Uterus (tissue), 4 donors: ENCODE measurements around the gene LRRC72. TPM values are rescaled to one million over a fixed set of nuclear protein-coding genes. Genes with fewer than 3 reads are reported as not detected.

Experiments used
- DNase-seq, 2 donors: peaks; one replicate each; pipeline ENCODE4 v3.0.0-alpha.2; 2019 to 2020
- H3K27ac ChIP-seq, 2 donors: fragments of 200-600 bp; sonication (generic); 1 replicate in 1 of 2; 2 replicates in 1 of 2; pipeline ENCODE4 v1.5.1; 2016 to 2018
- H3K27me3 ChIP-seq, 2 donors: fragments of 200-600 bp; sonication (generic); one replicate each; pipeline ENCODE4 v1.5.1; 2018 to 2019; ENCODE audit warnings: control low read depth in 1 of 2
- H3K36me3 ChIP-seq, 2 donors: fragments of 200-600 bp; sonication (generic); one replicate each; pipeline ENCODE4 v1.5.1; 2019; ENCODE audit warnings: control low read depth in 1 of 2
- H3K4me1 ChIP-seq, 2 donors: fragments of 200-600 bp; sonication (generic); one replicate each; pipeline ENCODE4 v1.5.1; 2018 to 2019; ENCODE audit warnings: control low read depth in 1 of 2
- H3K4me3 ChIP-seq, 2 donors: fragments of 200-600 bp; sonication (generic); 1 replicate in 1 of 2; 2 replicates in 1 of 2; pipeline ENCODE4 v1.5.1; 2018 to 2019; ENCODE audit warnings: mild to moderate bottlenecking in 1 of 2
- H3K9me3 ChIP-seq, 2 donors: fragments of 200-600 bp; sonication (generic); one replicate each; pipeline ENCODE4 v1.5.1; 2019; ENCODE audit warnings: control low read depth in 1 of 2
- POLR2A ChIP-seq, 2 donors: fragments of 450-650 bp; IDR thresholded peaks; one replicate each; pipeline ENCODE4 v1.6.1; 2016; ENCODE audit warnings: antibody characterized with exemption in 2 of 2, mild to moderate bottlenecking in 1 of 2, moderate library complexity in 1 of 2
- intact Hi-C: fragments of 100-400 bp; cut with DNase I; formaldehyde crosslinking; loops from one replicate; pipeline ENCODE4 v1.15.1; 2023; ENCODE audit warnings: low total_unique reads
- total RNA-seq, 4 donors: library from RNA; depleted of rRNA in 3 of 4; stranded (reverse); fragments of >200 nt in 3 of 4; gene quantifications; one replicate each; pipeline versions ENCODE4 v1.1.0 to v1.2.4, GENCODE V29; 2014 to 2023
- TF ChIP-seq, protein P1 (sequence below), 4 experiments: fragments of 200-600 bp in 2 of 4; fragments of 450-650 bp in 2 of 4; sonication (generic) in 2 of 4; IDR thresholded peaks; one replicate each; pipeline ENCODE4 v1.5.1; 2016 to 2019; ENCODE audit warnings: antibody characterized with exemption in 4 of 4, mild to moderate bottlenecking in 2 of 4, moderate library complexity in 1 of 4
- donor health status: DM: yes; HTN: yes; CAD: no.

LRRC72 gene
- total RNA-seq, 4 donors from 2014 or later: not detected

DNA sequence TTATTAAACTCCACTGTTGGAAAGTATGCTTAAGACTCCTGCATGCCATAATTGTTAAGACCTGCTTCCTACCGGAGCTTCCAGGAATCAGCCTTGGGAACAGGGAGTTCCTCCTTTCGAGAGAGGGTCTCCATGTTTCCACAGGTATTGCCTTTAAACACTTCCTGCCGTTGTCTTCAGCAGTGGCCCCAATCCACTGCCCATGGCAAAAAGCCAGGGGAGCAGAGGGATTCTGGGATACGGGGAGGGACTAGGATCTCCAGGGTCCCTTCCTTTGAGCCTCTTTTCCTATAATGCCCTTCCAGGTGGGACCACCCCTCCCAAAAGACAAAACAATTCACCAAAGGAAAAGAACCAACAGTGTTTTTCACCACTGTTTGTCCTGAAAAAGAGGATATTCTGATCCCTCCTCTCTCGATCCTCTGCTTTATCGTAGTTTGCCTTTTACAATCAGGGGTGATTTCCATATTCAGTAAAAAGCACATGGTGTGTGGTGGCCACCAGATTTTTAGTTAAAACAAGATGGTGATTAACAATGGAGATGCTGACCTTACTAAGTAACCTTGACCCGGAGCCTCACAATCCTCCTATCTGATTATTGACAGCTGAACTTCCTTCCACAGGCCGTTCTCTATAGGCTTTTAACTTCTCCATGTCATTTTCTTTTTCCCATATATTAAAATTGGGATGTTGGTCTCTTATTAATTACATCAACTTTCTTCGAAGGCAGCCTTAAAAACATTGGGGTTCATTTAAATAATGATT lies 36.0 kb downstream of the LRRC72 start:
- TF ChIP-seq, protein P1, sequence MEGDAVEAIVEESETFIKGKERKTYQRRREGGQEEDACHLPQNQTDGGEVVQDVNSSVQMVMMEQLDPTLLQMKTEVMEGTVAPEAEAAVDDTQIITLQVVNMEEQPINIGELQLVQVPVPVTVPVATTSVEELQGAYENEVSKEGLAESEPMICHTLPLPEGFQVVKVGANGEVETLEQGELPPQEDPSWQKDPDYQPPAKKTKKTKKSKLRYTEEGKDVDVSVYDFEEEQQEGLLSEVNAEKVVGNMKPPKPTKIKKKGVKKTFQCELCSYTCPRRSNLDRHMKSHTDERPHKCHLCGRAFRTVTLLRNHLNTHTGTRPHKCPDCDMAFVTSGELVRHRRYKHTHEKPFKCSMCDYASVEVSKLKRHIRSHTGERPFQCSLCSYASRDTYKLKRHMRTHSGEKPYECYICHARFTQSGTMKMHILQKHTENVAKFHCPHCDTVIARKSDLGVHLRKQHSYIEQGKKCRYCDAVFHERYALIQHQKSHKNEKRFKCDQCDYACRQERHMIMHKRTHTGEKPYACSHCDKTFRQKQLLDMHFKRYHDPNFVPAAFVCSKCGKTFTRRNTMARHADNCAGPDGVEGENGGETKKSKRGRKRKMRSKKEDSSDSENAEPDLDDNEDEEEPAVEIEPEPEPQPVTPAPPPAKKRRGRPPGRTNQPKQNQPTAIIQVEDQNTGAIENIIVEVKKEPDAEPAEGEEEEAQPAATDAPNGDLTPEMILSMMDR (IDR thresholded peaks at IDR 0.05): no peak
- TF ChIP-seq POLR2A (IDR thresholded peaks at IDR 0.05): no peak
- Histone ChIP-seq H3K4me1 (no peaks in the 10 kb centered on the region), H3K4me3 (no peak overlapping the region), H3K27ac (no peak overlapping the region), H3K9me3 (no peaks in the 10 kb centered on the region), H3K36me3 (no peaks in the 10 kb centered on the region), H3K27me3 (no peaks in the 10 kb centered on the region)
- no peak for DNase-seq
- intact Hi-C loops: no loop called here

DNA sequence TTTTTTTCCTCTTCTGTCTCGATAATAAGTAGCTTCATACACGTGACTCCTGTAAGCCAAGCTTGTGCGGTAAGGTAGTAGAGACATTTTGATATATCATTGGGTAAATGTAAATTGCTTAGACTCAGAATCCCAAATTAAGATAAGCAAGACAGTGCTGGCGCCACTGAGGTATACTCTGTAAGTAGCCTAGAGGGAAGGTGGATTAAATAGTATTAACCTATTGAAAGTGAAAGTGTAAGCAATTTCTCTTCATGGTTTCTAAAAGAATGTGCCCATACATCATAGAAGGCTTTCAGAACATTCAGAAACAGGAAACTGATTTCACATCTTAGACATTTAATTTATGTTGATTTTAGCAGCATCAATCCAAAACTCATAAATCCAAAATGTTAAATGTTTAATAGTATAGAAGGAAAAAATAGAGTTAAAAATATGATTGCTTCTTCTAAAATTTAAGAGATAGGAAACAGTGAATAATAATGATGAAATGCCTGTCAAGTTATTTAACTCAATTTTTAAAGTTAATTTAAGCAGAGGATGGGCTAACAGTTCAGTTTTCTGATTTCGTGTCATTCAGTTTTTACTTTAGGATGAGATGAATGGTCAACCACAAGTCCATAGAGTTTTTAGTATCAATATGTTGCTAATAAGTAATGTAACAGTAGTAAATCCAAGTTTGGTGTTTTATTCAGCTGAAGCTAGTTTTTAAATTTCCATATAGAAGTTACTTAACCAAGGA lies 36.8 kb downstream of the LRRC72 start:
- no peaks in the 10 kb centered on the region for H3K4me1 ChIP-seq
- intact Hi-C loops: no loop called here
- H3K4me3 ChIP-seq: no peak overlapping the region
- DNase-seq: no peak
- no peaks in the 10 kb centered on the region for H3K27me3 ChIP-seq
- no peaks in the 10 kb centered on the region for H3K9me3 ChIP-seq
- TF ChIP-seq, protein P1 (IDR thresholded peaks at IDR 0.05): no peak
- TF ChIP-seq POLR2A (IDR thresholded peaks at IDR 0.05): no peak
- no peaks in the 10 kb centered on the region for H3K36me3 ChIP-seq
- H3K27ac ChIP-seq: no peak overlapping the region

DNA sequence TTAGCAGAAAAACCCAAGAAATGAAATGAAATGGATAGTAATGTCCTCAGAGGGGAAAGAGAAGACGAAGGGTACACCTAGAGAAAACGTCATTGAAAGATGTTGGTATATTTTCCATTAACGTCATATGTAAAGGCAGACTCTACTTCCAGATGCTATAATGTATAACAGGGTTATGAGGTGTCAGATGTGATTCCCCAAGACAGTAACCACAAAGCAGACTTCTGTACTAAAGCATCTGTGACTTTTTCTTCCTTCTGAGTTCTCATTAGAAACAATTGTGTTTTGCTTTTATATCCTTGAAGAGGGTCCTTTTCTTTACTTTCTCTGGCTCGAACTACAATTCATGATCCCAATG lies 37.4 kb downstream of the LRRC72 start:
- no peaks in the 10 kb centered on the region for H3K9me3 ChIP-seq
- no peaks in the 10 kb centered on the region for H3K27me3 ChIP-seq
- intact Hi-C loops: no loop called here

DNA sequence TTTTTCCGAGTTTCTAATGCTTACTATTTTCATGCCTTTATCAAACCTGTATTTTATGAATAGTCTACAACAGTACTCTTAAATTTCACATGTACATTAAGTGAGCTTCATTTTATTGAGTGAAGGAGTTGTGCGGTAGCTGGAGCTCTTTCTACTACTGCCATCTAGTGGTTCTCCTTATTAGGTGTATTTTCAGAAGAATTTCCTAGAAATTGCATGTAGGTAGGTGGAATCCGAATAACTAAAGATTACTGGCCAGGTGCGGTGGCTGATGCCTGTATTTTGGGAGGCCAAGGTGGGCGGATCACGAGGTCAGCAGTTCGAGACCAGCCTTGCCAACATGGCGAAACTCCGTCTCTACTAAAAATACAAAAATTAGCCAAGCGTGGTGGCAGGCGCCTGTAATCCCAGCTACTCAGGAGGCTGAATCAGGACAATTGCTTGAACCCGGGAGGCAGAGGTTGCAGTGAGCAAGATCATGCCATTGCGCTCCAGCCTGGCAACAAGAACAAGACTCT lies 38.3 kb downstream of the LRRC72 start:
- Histone ChIP-seq H3K4me1 (no peaks in the 10 kb centered on the region), H3K27me3 (no peaks in the 10 kb centered on the region), H3K4me3 (no peak overlapping the region), H3K36me3 (no peaks in the 10 kb centered on the region), H3K27ac (no peak overlapping the region), H3K9me3 (no peaks in the 10 kb centered on the region)
- intact Hi-C loops: no loop called here
- no peak for TF ChIP-seq POLR2A (IDR thresholded peaks at IDR 0.05)
- TF ChIP-seq, protein P1 (IDR thresholded peaks at IDR 0.05): peak; percentile 64 to 76 (median 67)
- DNase-seq: no peak

More for the DNA sequence above, 37.4 kb downstream of the LRRC72 start:
- TF ChIP-seq, protein P1 (IDR thresholded peaks at IDR 0.05): no peak
- TF ChIP-seq POLR2A (IDR thresholded peaks at IDR 0.05): no peak
- no peaks in the 10 kb centered on the region for H3K4me1 ChIP-seq
- no peak overlapping the region for H3K27ac ChIP-seq
- no peak for DNase-seq
- H3K4me3 ChIP-seq: no peak overlapping the region
- no peaks in the 10 kb centered on the region for H3K36me3 ChIP-seq

DNA sequence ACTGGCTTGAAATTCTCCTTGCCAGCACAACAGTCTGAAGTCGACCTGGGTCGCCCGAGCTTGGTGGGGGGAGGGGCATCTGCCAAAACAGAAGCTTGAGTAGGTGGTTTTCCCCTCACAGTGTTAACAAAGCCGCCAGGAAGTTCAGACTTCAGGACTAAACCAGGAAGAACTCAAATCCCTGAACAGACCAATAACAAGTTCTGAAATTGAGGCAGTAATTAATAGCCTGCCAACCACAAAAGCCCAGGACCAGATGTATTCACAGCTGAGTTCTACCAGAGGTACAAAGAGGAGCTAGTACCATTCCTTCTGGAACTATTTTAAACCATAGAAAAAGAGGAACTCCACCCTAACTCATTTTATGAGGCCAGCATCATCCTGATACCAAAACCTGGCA lies 45.3 kb downstream of the LRRC72 start:
- Histone ChIP-seq H3K4me3 (no peak overlapping the region), H3K9me3 (no peaks in the 10 kb centered on the region), H3K27me3 (no peaks in the 10 kb centered on the region), H3K4me1 (no peaks in the 10 kb centered on the region), H3K36me3 (no peaks in the 10 kb centered on the region), H3K27ac (no peak overlapping the region)
- TF ChIP-seq, protein P1 (IDR thresholded peaks at IDR 0.05): no peak
- no peak for TF ChIP-seq POLR2A (IDR thresholded peaks at IDR 0.05)
- intact Hi-C loops: no loop called here
- no peak for DNase-seq
